Keratinocyte (primary cell): ENCODE data around the gene FDCSP.

Source experiments
- EZH2 ChIP-seq: IDR thresholded peaks from one replicate; pipeline ENCODE4 v1.6.1; 2012; ENCODE audit warnings: inconsistent platforms, mild to moderate bottlenecking, low read length, moderate library complexity
- TF ChIP-seq, protein P1 (sequence below), 3 experiments: IDR thresholded peaks in 1 of 3; conservative IDR thresholded peaks in 1 of 3; optimal IDR thresholded peaks in 1 of 3; 2 replicates in 2 of 3; 3 replicates in 1 of 3; pipeline versions ENCODE3 to v1.5.1; 2011; ENCODE audit warnings: low read length in 3 of 3, mild to moderate bottlenecking in 3 of 3, moderate library complexity in 2 of 3, control low read depth in 1 of 3, inconsistent platforms in 1 of 3; ENCODE audit not compliant: insufficient read depth in 2 of 3; ENCODE audit errors: extremely low read depth in 1 of 3

DNA sequence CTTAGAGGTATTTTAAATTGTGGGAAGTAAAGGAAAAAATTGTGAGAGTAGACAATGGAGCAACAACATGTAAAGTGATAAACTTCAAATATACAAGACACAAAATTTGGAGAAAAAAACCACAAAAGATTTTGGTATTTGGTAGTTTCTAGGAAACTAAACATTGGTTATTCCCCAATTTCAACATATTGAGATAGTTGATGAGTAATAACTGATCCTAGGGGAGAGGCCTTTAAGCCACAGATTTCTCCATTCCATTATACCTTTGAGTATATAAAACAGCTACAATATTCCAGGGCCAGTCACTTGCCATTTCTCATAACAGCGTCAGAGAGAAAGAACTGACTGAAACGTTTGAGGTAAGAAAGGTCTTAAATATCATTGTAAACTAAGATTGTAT is at the start of gene FDCSP:
- TF ChIP-seq, protein P1, sequence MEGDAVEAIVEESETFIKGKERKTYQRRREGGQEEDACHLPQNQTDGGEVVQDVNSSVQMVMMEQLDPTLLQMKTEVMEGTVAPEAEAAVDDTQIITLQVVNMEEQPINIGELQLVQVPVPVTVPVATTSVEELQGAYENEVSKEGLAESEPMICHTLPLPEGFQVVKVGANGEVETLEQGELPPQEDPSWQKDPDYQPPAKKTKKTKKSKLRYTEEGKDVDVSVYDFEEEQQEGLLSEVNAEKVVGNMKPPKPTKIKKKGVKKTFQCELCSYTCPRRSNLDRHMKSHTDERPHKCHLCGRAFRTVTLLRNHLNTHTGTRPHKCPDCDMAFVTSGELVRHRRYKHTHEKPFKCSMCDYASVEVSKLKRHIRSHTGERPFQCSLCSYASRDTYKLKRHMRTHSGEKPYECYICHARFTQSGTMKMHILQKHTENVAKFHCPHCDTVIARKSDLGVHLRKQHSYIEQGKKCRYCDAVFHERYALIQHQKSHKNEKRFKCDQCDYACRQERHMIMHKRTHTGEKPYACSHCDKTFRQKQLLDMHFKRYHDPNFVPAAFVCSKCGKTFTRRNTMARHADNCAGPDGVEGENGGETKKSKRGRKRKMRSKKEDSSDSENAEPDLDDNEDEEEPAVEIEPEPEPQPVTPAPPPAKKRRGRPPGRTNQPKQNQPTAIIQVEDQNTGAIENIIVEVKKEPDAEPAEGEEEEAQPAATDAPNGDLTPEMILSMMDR (optimal IDR thresholded peaks at IDR 0.05 in 1 of 3, IDR thresholded peaks at IDR 0.05 in 1 of 3, conservative IDR thresholded peaks at IDR 0.05 in 1 of 3; ENCODE audit: extremely low read depth in 1 of 3, insufficient read depth in 2 of 3, low read length in 3 of 3), result no peak
- no peak for TF ChIP-seq EZH2
